GM19025 (cell line): ENCODE measurements around the gene TRIM72.
"Not testable (repeated sequence)": the region's sequence is repeated elsewhere in the genome, so short reads cannot be mapped to it uniquely, and the experiment has no call there.

ENCODE experiments used
- ATAC-seq: cut with Tn5 transposase; IDR thresholded peaks from one replicate; pipeline ENCODE4 v1.9.1; 2021; ENCODE audit warnings: mild to moderate bottlenecking, low read depth, moderate library complexity; ENCODE audit not compliant: unreplicated experiment

TRIM72 gene

GRCh38 chr16:31190818-31191444, 23.0 kb upstream of the TRIM72 start:
- no peak for ATAC-seq

GRCh38 chr16:31191697-31192428, 22.1 kb upstream of the TRIM72 start:
- ATAC-seq, result no peak

- ATAC-seq, result no peak
These were observed 20.9 kb upstream of the TRIM72 start for GRCh38 chr16:31192856-31193642.

GRCh38 chr16:31193874-31194273, 20.0 kb upstream of the TRIM72 start:
- no peak for ATAC-seq

GRCh38 chr16:31194898-31195297, 19.0 kb upstream of the TRIM72 start:
- ATAC-seq, result no peak

- not testable (repeated sequence) for ATAC-seq
These were observed 18.1 kb upstream of the TRIM72 start for GRCh38 chr16:31195861-31196260.

- no peak for ATAC-seq
These were observed 17.4 kb upstream of the TRIM72 start for GRCh38 chr16:31196324-31197088.

- no peak for ATAC-seq
These were observed 15.6 kb upstream of the TRIM72 start for GRCh38 chr16:31198207-31198882.

- ATAC-seq, result no peak
These were observed 14.4 kb upstream of the TRIM72 start for GRCh38 chr16:31199430-31200041.

- ATAC-seq, result not testable (repeated sequence)
These were observed 13.8 kb upstream of the TRIM72 start for GRCh38 chr16:31200111-31200510.

GRCh38 chr16:31200821-31201568, 12.9 kb upstream of the TRIM72 start:
- ATAC-seq, result no peak

GRCh38 chr16:31201582-31202413, 12.1 kb upstream of the TRIM72 start:
- peak; percentile 55 for ATAC-seq

GRCh38 chr16:31202414-31203375, 11.2 kb upstream of the TRIM72 start, which contains the start of gene PYCARD:
TSS of gene PYCARD (minus strand) at chr16:31202760. CDS start at chr16:31202690, 70 bp downstream.
- ATAC-seq, result peak; percentile 32

GRCh38 chr16:31204871-31205666, 8.8 kb upstream of the TRIM72 start:
- ATAC-seq, result no peak

GRCh38 chr16:31206776-31207175, 7.1 kb upstream of the TRIM72 start:
- ATAC-seq, result no peak

- ATAC-seq, result no peak
These were observed 577 bp upstream of the TRIM72 start for GRCh38 chr16:31213342-31213741.
